DOHH2 (cell line): ENCODE measurements around the gene RAB32.

Source experiments
- EZH2phosphoT487 ChIP-seq: fragments of 200-600 bp; sonication (generic); IDR thresholded peaks from 2 replicates; pipeline ENCODE4 v1.6.1; 2017; ENCODE audit warnings: borderline replicate concordance, mild to moderate bottlenecking, antibody characterized with exemption, low read length, moderate library complexity, mixed read lengths
- TF ChIP-seq, protein P1 (sequence below): fragments of 200-600 bp; sonication (generic); IDR thresholded peaks from one replicate; pipeline ENCODE4 v1.5.1; 2014; ENCODE audit warnings: antibody characterized with exemption, mild to moderate bottlenecking, low read depth, low read length; ENCODE audit not compliant: poor library complexity, severe bottlenecking

- TF ChIP-seq, protein P1, sequence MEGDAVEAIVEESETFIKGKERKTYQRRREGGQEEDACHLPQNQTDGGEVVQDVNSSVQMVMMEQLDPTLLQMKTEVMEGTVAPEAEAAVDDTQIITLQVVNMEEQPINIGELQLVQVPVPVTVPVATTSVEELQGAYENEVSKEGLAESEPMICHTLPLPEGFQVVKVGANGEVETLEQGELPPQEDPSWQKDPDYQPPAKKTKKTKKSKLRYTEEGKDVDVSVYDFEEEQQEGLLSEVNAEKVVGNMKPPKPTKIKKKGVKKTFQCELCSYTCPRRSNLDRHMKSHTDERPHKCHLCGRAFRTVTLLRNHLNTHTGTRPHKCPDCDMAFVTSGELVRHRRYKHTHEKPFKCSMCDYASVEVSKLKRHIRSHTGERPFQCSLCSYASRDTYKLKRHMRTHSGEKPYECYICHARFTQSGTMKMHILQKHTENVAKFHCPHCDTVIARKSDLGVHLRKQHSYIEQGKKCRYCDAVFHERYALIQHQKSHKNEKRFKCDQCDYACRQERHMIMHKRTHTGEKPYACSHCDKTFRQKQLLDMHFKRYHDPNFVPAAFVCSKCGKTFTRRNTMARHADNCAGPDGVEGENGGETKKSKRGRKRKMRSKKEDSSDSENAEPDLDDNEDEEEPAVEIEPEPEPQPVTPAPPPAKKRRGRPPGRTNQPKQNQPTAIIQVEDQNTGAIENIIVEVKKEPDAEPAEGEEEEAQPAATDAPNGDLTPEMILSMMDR: no peak
- TF ChIP-seq EZH2phosphoT487: no peak
Measured at GRCh38 chr6:146553377-146554135, 9.9 kb downstream of the RAB32 start.
